Suprapubic skin (tissue), 3 donors: Measurements from ENCODE around the gene L3MBTL1.

ENCODE experiments used
- POLR2A ChIP-seq, 2 donors: fragments of 450-650 bp; IDR thresholded peaks; one replicate each; pipeline ENCODE4 v1.6.1; 2017; ENCODE audit warnings: antibody characterized with exemption in 2 of 2, mild to moderate bottlenecking in 2 of 2, moderate library complexity in 2 of 2
- TF ChIP-seq, protein P1 (sequence below), 2 donors: fragments of 200-600 bp in 1 of 2; fragments of 450-650 bp in 1 of 2; sonication (generic) in 1 of 2; IDR thresholded peaks; one replicate each; pipeline ENCODE4 v1.5.1; 2016 to 2019; ENCODE audit warnings: antibody characterized with exemption in 2 of 2, mild to moderate bottlenecking in 1 of 2, moderate library complexity in 1 of 2

DNA sequence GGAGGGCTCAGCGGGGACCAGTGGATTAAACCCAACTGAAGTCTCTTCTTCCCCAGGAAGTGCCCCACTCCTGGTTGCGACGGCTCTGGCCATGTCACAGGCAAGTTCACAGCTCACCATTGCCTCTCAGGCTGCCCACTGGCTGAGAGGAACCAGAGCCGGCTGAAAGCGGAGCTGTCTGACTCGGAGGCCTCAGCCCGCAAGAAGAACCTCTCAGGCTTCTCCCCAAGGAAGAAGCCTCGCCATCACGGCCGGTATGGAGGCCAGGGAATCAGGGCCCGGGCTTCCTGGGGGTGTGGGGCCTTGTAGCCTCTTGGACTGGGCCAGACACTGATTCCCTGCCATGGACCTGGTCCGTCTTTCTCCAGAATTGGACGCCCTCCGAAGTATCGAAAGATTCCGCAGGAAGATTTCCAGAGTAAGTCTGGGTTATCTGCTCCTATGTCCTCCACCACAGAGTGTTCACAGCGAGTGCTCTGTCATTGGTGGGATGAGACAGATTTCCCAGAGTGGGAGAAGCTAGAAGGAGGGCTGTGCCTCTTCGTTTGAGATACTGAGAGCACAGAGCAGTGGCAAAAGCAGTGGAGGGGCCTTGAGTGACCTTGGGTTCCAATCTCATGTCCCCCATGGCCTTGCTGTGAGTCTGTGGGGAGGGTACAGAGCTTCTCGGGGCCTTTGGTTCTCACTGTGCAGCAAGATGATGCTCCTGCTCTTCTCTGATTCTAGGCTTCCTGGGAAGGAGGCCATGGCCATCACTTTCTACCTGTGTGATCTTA lies 28.7 kb downstream of the L3MBTL1 start:
- TF ChIP-seq, protein P1, sequence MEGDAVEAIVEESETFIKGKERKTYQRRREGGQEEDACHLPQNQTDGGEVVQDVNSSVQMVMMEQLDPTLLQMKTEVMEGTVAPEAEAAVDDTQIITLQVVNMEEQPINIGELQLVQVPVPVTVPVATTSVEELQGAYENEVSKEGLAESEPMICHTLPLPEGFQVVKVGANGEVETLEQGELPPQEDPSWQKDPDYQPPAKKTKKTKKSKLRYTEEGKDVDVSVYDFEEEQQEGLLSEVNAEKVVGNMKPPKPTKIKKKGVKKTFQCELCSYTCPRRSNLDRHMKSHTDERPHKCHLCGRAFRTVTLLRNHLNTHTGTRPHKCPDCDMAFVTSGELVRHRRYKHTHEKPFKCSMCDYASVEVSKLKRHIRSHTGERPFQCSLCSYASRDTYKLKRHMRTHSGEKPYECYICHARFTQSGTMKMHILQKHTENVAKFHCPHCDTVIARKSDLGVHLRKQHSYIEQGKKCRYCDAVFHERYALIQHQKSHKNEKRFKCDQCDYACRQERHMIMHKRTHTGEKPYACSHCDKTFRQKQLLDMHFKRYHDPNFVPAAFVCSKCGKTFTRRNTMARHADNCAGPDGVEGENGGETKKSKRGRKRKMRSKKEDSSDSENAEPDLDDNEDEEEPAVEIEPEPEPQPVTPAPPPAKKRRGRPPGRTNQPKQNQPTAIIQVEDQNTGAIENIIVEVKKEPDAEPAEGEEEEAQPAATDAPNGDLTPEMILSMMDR (IDR thresholded peaks at IDR 0.05), result no peak
- no peak for TF ChIP-seq POLR2A (IDR thresholded peaks at IDR 0.05)
